GM13976 (cell line): ENCODE data around the gene IMP3.

ENCODE experiments used
- DNase-seq: peaks from one replicate; pipeline ENCODE4 v3.0.0; 2012; ENCODE audit warnings: low spot score
- CTCF ChIP-seq: IDR thresholded peaks from 2 replicates; pipeline ENCODE4 v1.5.1; 2012; ENCODE audit warnings: borderline replicate concordance, mild to moderate bottlenecking; ENCODE audit not compliant: insufficient read depth; ENCODE audit errors: extremely low read depth, missing control alignments, control extremely low read depth
- in situ Hi-C: fragments of 300-500 bp; cut with MboI; formaldehyde crosslinking; loops from one replicate; pipeline ENCODE4 v1.12.0; 2022; ENCODE audit warnings: low sequenced_read_pairs, mixed read lengths, inconsistent platforms; ENCODE audit not compliant: unreplicated experiment

Gene IMP3

GRCh38 chr15:75654201-75654907 lies 14.3 kb upstream of the IMP3 start:
- in situ Hi-C loops = no loop called here
- no peak for DNase-seq
- no peak for TF ChIP-seq CTCF

- in situ Hi-C loops = no loop called here
- no peak for DNase-seq
- no peak for TF ChIP-seq CTCF
Measured at GRCh38 chr15:75653347-75653913, 13.4 kb upstream of the IMP3 start.

GRCh38 chr15:75651810-75652543 lies 12.0 kb upstream of the IMP3 start:
- TF ChIP-seq CTCF = no peak
- in situ Hi-C loops = no loop called here
- DNase-seq = no peak

GRCh38 chr15:75650908-75651809 lies 11.1 kb upstream of the IMP3 start:
- in situ Hi-C loops = no loop called here
- no peak for TF ChIP-seq CTCF
- no peak for DNase-seq

GRCh38 chr15:75649848-75650247 lies 9.8 kb upstream of the IMP3 start:
- TF ChIP-seq CTCF = no peak
- in situ Hi-C loops = loop anchor here (25.0 kb wide), 1 partner anchor 288 kb away; the partner anchor contains the start of gene MAN2C1
- no peak for DNase-seq
